H1 (cell line): ENCODE measurements around the gene GID4. TPM values are rescaled to one million over a fixed set of nuclear protein-coding genes. Genes with fewer than 3 reads are reported as not detected.

Experiments
- CTCF ChIA-PET: fragments of 300-600 bp; sonication (Branson Sonifier 250); formaldehyde crosslinking; loops from one replicate; lab custom pipeline; 2021; ENCODE audit not compliant: partially characterized antibody; lab: Charles Lee
- POLR2A ChIA-PET: fragments of 300-600 bp; sonication (Branson Sonifier 250); formaldehyde crosslinking; loops from one replicate; lab custom pipeline; 2021; ENCODE audit warnings: inconsistent platforms; ENCODE audit not compliant: partially characterized antibody; lab: Charles Lee
- DNase-seq, 2 experiments: peaks; one replicate each; pipeline versions ENCODE4 v3.0.0 to v3.0.0-alpha.2; 2010 to 2022; ENCODE audit warnings: low spot score in 2 of 2, low read depth in 1 of 2, mixed read lengths in 1 of 2
- FAIRE-seq: peaks from 2 replicates; lab custom pipeline; 2011; peaks lifted over from hg19 to GRCh38; lab: Jason Lieb, UNC
- H2AFZ ChIP-seq: 2 replicates; pipeline ENCODE4 v1.8.1; 2012; ENCODE audit warnings: low read length, inconsistent platforms
- H2AK5ac ChIP-seq: 2 replicates; pipeline ENCODE4 v1.6.1; 2013; ENCODE audit warnings: low read depth, low read length
- H2BK120ac ChIP-seq: replicated peaks from 2 replicates; pipeline ENCODE3; 2013; ENCODE audit warnings: low read depth, low read length, inconsistent platforms
- H2BK12ac ChIP-seq: 2 replicates; pipeline ENCODE4 v1.6.1; 2013; ENCODE audit warnings: low read depth, low read length
- H2BK15ac ChIP-seq: 2 replicates; pipeline ENCODE4 v1.6.1; 2013; ENCODE audit warnings: low read length
- H2BK20ac ChIP-seq: 2 replicates; pipeline ENCODE4 v1.6.1; 2013; ENCODE audit warnings: low read length
- H2BK5ac ChIP-seq: 2 replicates; pipeline ENCODE4 v1.6.1; 2013; ENCODE audit warnings: low read depth, low read length
- H3K14ac ChIP-seq: 2 replicates; pipeline ENCODE4 v1.6.1; 2013; ENCODE audit warnings: inconsistent platforms; ENCODE audit not compliant: insufficient read length
- H3K18ac ChIP-seq: 2 replicates; pipeline ENCODE4 v1.6.1; 2013; ENCODE audit warnings: low read length; ENCODE audit errors: extremely low read depth
- H3K23ac ChIP-seq: 2 replicates; pipeline ENCODE4 v1.6.1; 2013; ENCODE audit warnings: inconsistent platforms; ENCODE audit not compliant: insufficient read length
- H3K23me2 ChIP-seq: 2 replicates; pipeline ENCODE4 v1.6.1; 2013; ENCODE audit warnings: low read depth, low read length
- H3K27ac ChIP-seq: 2 replicates; pipeline ENCODE4 v1.6.1; 2011; ENCODE audit warnings: low read depth, low read length, inconsistent platforms
- H3K27me3 ChIP-seq, 4 experiments: replicated peaks in 1 of 4; 1 replicate in 1 of 4; 2 replicates in 3 of 4; pipeline versions ENCODE4 v1.6.1 to v1.8.1; 2011 to 2013; ENCODE audit warnings: low read length in 3 of 4, mild to moderate bottlenecking in 3 of 4, inconsistent platforms in 2 of 4, mixed read lengths in 2 of 4, moderate library complexity in 1 of 4; ENCODE audit not compliant: control insufficient read depth in 3 of 4, insufficient read depth in 3 of 4; ENCODE audit errors: extremely low read depth in 1 of 4
- H3K36me3 ChIP-seq, 4 experiments: 2 replicates each; pipeline versions ENCODE4 v1.6.1 to v1.8.1; 2011 to 2013; ENCODE audit warnings: mild to moderate bottlenecking in 4 of 4, low read length in 3 of 4, moderate library complexity in 2 of 4, control low read depth in 1 of 4, inconsistent platforms in 1 of 4; ENCODE audit not compliant: insufficient read depth in 4 of 4, control insufficient read depth in 2 of 4
- H3K4ac ChIP-seq: replicated peaks from 2 replicates; pipeline ENCODE3; 2013; ENCODE audit warnings: low read length, low read depth, mixed read lengths, inconsistent platforms; ENCODE audit not compliant: insufficient read length
- H3K4me1 ChIP-seq, 4 experiments: replicated peaks in 1 of 4; 1 replicate in 1 of 4; 2 replicates in 3 of 4; pipeline versions ENCODE4 v1.6.1 to v1.8.1; 2011 to 2013; ENCODE audit warnings: low read length in 3 of 4, inconsistent platforms in 2 of 4, mixed read lengths in 1 of 4; ENCODE audit not compliant: insufficient read depth in 4 of 4, control insufficient read depth in 3 of 4
- H3K4me2 ChIP-seq, 2 experiments: 2 replicates each; pipeline versions ENCODE4 v1.6.1 to v1.8.1; 2011 to 2013; ENCODE audit warnings: low read depth in 2 of 2, low read length in 2 of 2, control low read depth in 1 of 2, inconsistent platforms in 1 of 2, mild to moderate bottlenecking in 1 of 2; ENCODE audit not compliant: insufficient read depth in 1 of 2
- H3K4me3 ChIP-seq, 4 experiments: fragments of 200-600, 300-600 bp in 1 of 4; sonication (generic), shearing (Covaris generic), sonication (Bioruptor Twin) in 1 of 4; 2 replicates each; pipeline versions ENCODE4 v1.5.1 to v1.8.1; 2011 to 2016; ENCODE audit warnings: low read length in 4 of 4, low read depth in 3 of 4, control low read depth in 2 of 4, inconsistent platforms in 2 of 4, mild to moderate bottlenecking in 2 of 4, mixed read lengths in 1 of 4, moderate library complexity in 1 of 4; ENCODE audit not compliant: insufficient read depth in 2 of 4; ENCODE audit errors: extremely low read depth in 1 of 4
- H3K56ac ChIP-seq: replicated peaks from 2 replicates; pipeline ENCODE3; 2013; ENCODE audit warnings: low read depth, mild to moderate bottlenecking, mixed read lengths, low read length, inconsistent platforms; ENCODE audit not compliant: insufficient read length
- H3K79me1 ChIP-seq: 2 replicates; pipeline ENCODE4 v1.6.1; 2013; ENCODE audit warnings: low read depth, low read length, control low read depth
- H3K79me2 ChIP-seq, 2 experiments: 2 replicates each; pipeline versions ENCODE4 v1.6.1 to v1.8.1; 2012 to 2013; ENCODE audit warnings: low read length in 2 of 2, mild to moderate bottlenecking in 2 of 2, inconsistent platforms in 1 of 2; ENCODE audit not compliant: insufficient read depth in 2 of 2, control insufficient read depth in 1 of 2
- H3K9ac ChIP-seq, 4 experiments: replicated peaks in 1 of 4; 1 replicate in 1 of 4; 2 replicates in 3 of 4; pipeline versions ENCODE4 v1.6.1 to v1.8.1; 2011 to 2013; ENCODE audit warnings: low read depth in 3 of 4, low read length in 3 of 4, control low read depth in 2 of 4, mild to moderate bottlenecking in 2 of 4, moderate library complexity in 2 of 4, inconsistent platforms in 1 of 4; ENCODE audit errors: extremely low read depth in 1 of 4
- H3K9me3 ChIP-seq, 2 experiments: 2 replicates each; pipeline versions ENCODE4 v1.6.1 to v1.8.1; 2012 to 2013; ENCODE audit warnings: mild to moderate bottlenecking in 2 of 2, moderate library complexity in 2 of 2, control low read depth in 1 of 2, inconsistent platforms in 1 of 2, low read depth in 1 of 2, low read length in 1 of 2, mixed read lengths in 1 of 2; ENCODE audit not compliant: insufficient read depth in 2 of 2
- H4K20me1 ChIP-seq, 2 experiments: replicated peaks in 1 of 2; 2 replicates each; pipeline versions ENCODE3 to v1.8.1; 2011 to 2013; ENCODE audit warnings: inconsistent platforms in 2 of 2, low read length in 2 of 2, mild to moderate bottlenecking in 1 of 2; ENCODE audit not compliant: insufficient read depth in 2 of 2, control insufficient read depth in 1 of 2
- H4K5ac ChIP-seq: 2 replicates; pipeline ENCODE4 v1.6.1; 2013; ENCODE audit warnings: low read length, low read depth, mixed read lengths, inconsistent platforms; ENCODE audit not compliant: insufficient read length
- H4K8ac ChIP-seq: 2 replicates; pipeline ENCODE4 v1.8.0; 2013; ENCODE audit warnings: mild to moderate bottlenecking, moderate library complexity, low read length, inconsistent platforms; ENCODE audit not compliant: insufficient read depth; ENCODE audit errors: extremely low read depth
- H4K91ac ChIP-seq: replicated peaks from 2 replicates; pipeline ENCODE3; 2013; ENCODE audit warnings: low read length, mixed read lengths, inconsistent platforms; ENCODE audit not compliant: insufficient read length
- BRCA1 ChIP-seq: IDR thresholded peaks from 2 replicates; pipeline ENCODE4 v1.6.1; 2012; ENCODE audit warnings: low read depth, low read length, improper control_type of control experiment
- FOSL1 ChIP-seq: IDR thresholded peaks from 2 replicates; pipeline ENCODE4 v1.6.1; 2011; ENCODE audit warnings: mild to moderate bottlenecking, low read depth, low read length, moderate library complexity; ENCODE audit not compliant: insufficient read depth
- JUN ChIP-seq: IDR thresholded peaks from 2 replicates; pipeline ENCODE4 v1.6.1; 2011; ENCODE audit warnings: low read depth, mild to moderate bottlenecking, improper control_type of control experiment, low read length
- RAD21 ChIP-seq, 2 experiments: IDR thresholded peaks in 1 of 2; conservative IDR thresholded peaks in 1 of 2; 2 replicates each; pipeline ENCODE4 v1.6.1; 2011; ENCODE audit warnings: low read depth in 2 of 2, low read length in 2 of 2, improper control_type of control experiment in 1 of 2, inconsistent platforms in 1 of 2, mild to moderate bottlenecking in 1 of 2, moderate library complexity in 1 of 2
- ZNF274 ChIP-seq: IDR thresholded peaks from 2 replicates; pipeline ENCODE4 v1.7.0; 2012; ENCODE audit warnings: low read length, borderline replicate concordance; ENCODE audit errors: extremely low read depth
- WGBS, 2 experiments: shearing (Covaris generic) in 1 of 2; methylation state at CpG; one replicate each; pipeline versions ENCODE4 v1.1.6 to v1.1.7; 2013 to 2015; ENCODE audit warnings: low lambda C conversion rate in 2 of 2, mixed read lengths in 2 of 2, inconsistent platforms in 1 of 2, low coverage in 1 of 2, missing lambda C conversion rate in 1 of 2; ENCODE audit not compliant: insufficient replicate concordance in 2 of 2, insufficient coverage in 1 of 2, insufficient read length in 1 of 2; ENCODE audit errors: extremely low coverage in 1 of 2, missing lambda C conversion rate in 1 of 2; 5-methylcytosine and 5-hydroxymethylcytosine counted together
- polyA plus RNA-seq, 7 experiments: library from polyadenylated mRNA; depleted of rRNA in 3 of 7; stranded (reverse) in 5 of 7; unstranded in 2 of 7; fragments of >200 nt in 5 of 7; fragments of 200-250 nt in 2 of 7; gene quantifications; 1 replicate in 5 of 7; 2 replicates in 1 of 7; 4 replicates in 1 of 7; pipeline versions ENCODE4 v1.2.1 to v1.2.3, GENCODE V29; 2011 to 2013; ENCODE audit warnings: missing spikeins in 2 of 7, mixed read lengths in 2 of 7
- total RNA-seq: library from RNA; stranded (reverse); fragmentation: NEBNext Ultra II Directional; extraction: Animal tissue kit (Norgen Biotek cat#: 25700); gene quantifications from 2 replicates; pipeline ENCODE4 v1.2.1, GENCODE V29; 2021

GID4 gene
- total and polyA plus RNA-seq, 2 of the 8 experiments (the other 6 are each of a cell fraction or from before 2014, with no cell fraction given) = 5.6 to 15.0 TPM

- H3K27ac ChIP-seq = no peak overlapping the region
- H2BK15ac ChIP-seq = no peak overlapping the region
- H3K4me3 ChIP-seq = no peak overlapping the region
- no peak for FAIRE-seq
- no peak overlapping the region for H2AK5ac ChIP-seq
- peaks cover 4% of the 10 kb centered on the region for H3K23me2 ChIP-seq
- TF ChIP-seq FOSL1 = no peak
- no peak for TF ChIP-seq JUN
- no peak for TF ChIP-seq ZNF274
- no peak for TF ChIP-seq BRCA1
- no peak for TF ChIP-seq RAD21 (IDR thresholded peaks at IDR 0.05 in 1 of 2, conservative IDR thresholded peaks at IDR 0.05 in 1 of 2; ENCODE audit: low read depth in 2 of 2, low read length in 2 of 2)
- H2BK12ac ChIP-seq = no peak overlapping the region
- no peak overlapping the region for H3K9ac ChIP-seq
- no peak overlapping the region for H4K5ac ChIP-seq
- DNase-seq = no peak
- H2BK5ac ChIP-seq = no peak overlapping the region
- no peak overlapping the region for H4K8ac ChIP-seq
- no peaks in the 10 kb centered on the region; the same call in 1 of the 2 replicates for H3K79me1 ChIP-seq
- no peak overlapping the region for H2BK120ac ChIP-seq
- H3K56ac ChIP-seq = no peak overlapping the region
- H4K20me1 ChIP-seq = peaks cover 4 to 5% of the 10 kb centered on the region in 2 experiments
- no peak overlapping the region for H3K18ac ChIP-seq
- peaks cover 0 to 6% (median 3%) of the 10 kb centered on the region in 4 experiments; a peak in 2 of 7 replicates for H3K27me3 ChIP-seq
- no peaks in the 10 kb centered on the region for H3K9me3 ChIP-seq
- no peak overlapping the region for H3K4ac ChIP-seq
- no peak overlapping the region for H2AFZ ChIP-seq
- H3K79me2 ChIP-seq = peaks cover 0 to 11% of the 10 kb centered on the region in 2 experiments; a peak in 1 of 4 replicates
- H3K14ac ChIP-seq = no peak overlapping the region
- peaks cover 0 to 8% (median 4%) of the 10 kb centered on the region in 4 experiments; a peak in 2 of 8 replicates for H3K36me3 ChIP-seq
- H3K23ac ChIP-seq = no peak overlapping the region
- WGBS, 2 experiments = 79% methylated on average over 3 of the region's 3 CpGs; no CpG with 5 or more reads in 1 of the 2 experiments
- H2BK20ac ChIP-seq = no peak overlapping the region
- H4K91ac ChIP-seq = no peak overlapping the region
- H3K4me2 ChIP-seq = no peak overlapping the region
- H3K4me1 ChIP-seq = peaks cover 0 to 4% (median 2%) of the 10 kb centered on the region in 4 experiments; a peak in 6 of 7 replicates
- ChIA-PET POLR2A (no interaction called here), CTCF (no interaction called here)
Observed at GRCh38 chr17:18044609-18045008, 5.4 kb downstream of the GID4 start.
